Posterior vena cava (tissue), 2 donors: ENCODE results near the gene MAMLD1. TPM values are rescaled to one million over a fixed set of nuclear protein-coding genes. Genes with fewer than 3 reads are reported as not detected.

Source experiments
- DNase-seq: peaks from one replicate; pipeline ENCODE4 v3.0.0-alpha.2; 2020; ENCODE audit warnings: low spot score
- intact Hi-C, 2 donors: fragments of 100-400 bp; cut with DNase I; formaldehyde crosslinking; loops; one replicate each; pipeline versions ENCODE4 v1.14.1 to v1.14.2; 2022 to 2023
- total RNA-seq, 2 donors: library from RNA; stranded (reverse); fragmentation: NEBNext Ultra II Directional; extraction: Animal tissue kit (Norgen Biotek cat#: 25700); gene quantifications; one replicate each; pipeline ENCODE4 v1.2.1, GENCODE V29; 2021
- donor health status: DM: yes; HTN: yes; CAD: no.
- donor health status: DM: yes; HTN: yes; CAD: no.

The MAMLD1 gene
- total RNA-seq, 2 donors from 2014 or later, result 10.9 to 12.8 TPM

GRCh38 chrX:150370589-150371312 is 7.6 kb downstream of the MAMLD1 start:
- intact Hi-C loops, result no loop called here
- DNase-seq, result no peak

GRCh38 chrX:150371877-150372276 is 8.8 kb downstream of the MAMLD1 start:
- DNase-seq, result no peak
- intact Hi-C loops, result no loop called here

- no peak for DNase-seq
- intact Hi-C loops, result no loop called here
Measured at GRCh38 chrX:150372280-150372679, 9.2 kb downstream of the MAMLD1 start.

GRCh38 chrX:150372756-150373155 is 9.6 kb downstream of the MAMLD1 start:
- intact Hi-C loops, result no loop called here
- no peak for DNase-seq

- no peak for DNase-seq
- intact Hi-C loops, result no loop called here
Measured at GRCh38 chrX:150375243-150375770, 12.2 kb downstream of the MAMLD1 start.

GRCh38 chrX:150377005-150377404 is 13.9 kb downstream of the MAMLD1 start:
- intact Hi-C loops, result no loop called here
- DNase-seq, result no peak

- intact Hi-C loops, result no loop called here
- DNase-seq, result no peak
Measured at GRCh38 chrX:150405006-150405405, 41.9 kb downstream of the MAMLD1 start.

- intact Hi-C loops, result no loop called here
- no peak for DNase-seq
Measured at GRCh38 chrX:150405576-150405975, 42.5 kb downstream of the MAMLD1 start.

- DNase-seq, result no peak
Measured at GRCh38 chrX:150406596-150406995, 43.5 kb downstream of the MAMLD1 start.

GRCh38 chrX:150408007-150408406 is 44.9 kb downstream of the MAMLD1 start:
- no peak for DNase-seq
- intact Hi-C loops, result no loop called here

More at GRCh38 chrX:150406596-150406995, 43.5 kb downstream of the MAMLD1 start:
- intact Hi-C loops, result no loop called here

- intact Hi-C loops, result no loop called here
- no peak for DNase-seq
Measured at GRCh38 chrX:150408561-150408960, 45.4 kb downstream of the MAMLD1 start.

- DNase-seq, result no peak
- intact Hi-C loops, result no loop called here
Measured at GRCh38 chrX:150409486-150409885, 46.4 kb downstream of the MAMLD1 start.

GRCh38 chrX:150409964-150410363 is 46.8 kb downstream of the MAMLD1 start:
- no peak for DNase-seq
- intact Hi-C loops, result no loop called here

- DNase-seq, result no peak
- intact Hi-C loops, result no loop called here
Measured at GRCh38 chrX:150410513-150410912, 47.4 kb downstream of the MAMLD1 start.

- DNase-seq, result no peak
- intact Hi-C loops, result no loop called here
Measured at GRCh38 chrX:150411656-150412055, 48.5 kb downstream of the MAMLD1 start.

- no peak for DNase-seq
- intact Hi-C loops, result no loop called here
Measured at GRCh38 chrX:150414228-150414627, 51.1 kb downstream of the MAMLD1 start.

- no peak for DNase-seq
- intact Hi-C loops, result no loop called here
Measured at GRCh38 chrX:150416469-150416868, 53.4 kb downstream of the MAMLD1 start.

GRCh38 chrX:150421816-150422215 is 58.7 kb downstream of the MAMLD1 start:
- peak; percentile 87 for DNase-seq
- intact Hi-C loops, result no loop called here

- intact Hi-C loops, result no loop called here
- no peak for DNase-seq
Measured at GRCh38 chrX:150429594-150429993, 66.5 kb downstream of the MAMLD1 start.

GRCh38 chrX:150436195-150436594 is 73.1 kb downstream of the MAMLD1 start:
- intact Hi-C loops, result no loop called here
- DNase-seq, result no peak

GRCh38 chrX:150438165-150438564 is 75.0 kb downstream of the MAMLD1 start:
- intact Hi-C loops, result no loop called here
- DNase-seq, result no peak
